Thyroid gland (tissue), 4 donors: Measurements from ENCODE around the gene ZNF700.

Experiments
- CTCF ChIP-seq, 6 experiments: fragments of 200-600 bp in 3 of 6; fragments of 450-650 bp in 3 of 6; sonication (generic) in 3 of 6; IDR thresholded peaks; one replicate each; pipeline ENCODE4 v1.5.1; 2016 to 2019; ENCODE audit warnings: antibody characterized with exemption in 6 of 6, mild to moderate bottlenecking in 2 of 6, inconsistent platforms in 1 of 6, moderate library complexity in 1 of 6
- POLR2A ChIP-seq, 2 donors: fragments of 450-650 bp; IDR thresholded peaks; one replicate each; pipeline ENCODE4 v1.6.1; 2017; ENCODE audit warnings: antibody characterized with exemption in 2 of 2, mild to moderate bottlenecking in 2 of 2, moderate library complexity in 1 of 2

GRCh38 chr19:11978492-11979100 is 53.7 kb downstream of the ZNF700 start:
- TF ChIP-seq POLR2A (IDR thresholded peaks at IDR 0.05) (no peak), CTCF (IDR thresholded peaks at IDR 0.05) (no peak)
